Measurements from ENCODE around the gene URB1. TPM values are rescaled to one million over a fixed set of nuclear protein-coding genes. Genes with fewer than 3 reads are reported as not detected.
A peak's percentile ranks its signal among the peaks of the same experiment; 100 is the strongest.

Gene URB1
- total RNA-seq, 2 experiments from 2014 or later = 15.8 to 16.5 TPM

DNA sequence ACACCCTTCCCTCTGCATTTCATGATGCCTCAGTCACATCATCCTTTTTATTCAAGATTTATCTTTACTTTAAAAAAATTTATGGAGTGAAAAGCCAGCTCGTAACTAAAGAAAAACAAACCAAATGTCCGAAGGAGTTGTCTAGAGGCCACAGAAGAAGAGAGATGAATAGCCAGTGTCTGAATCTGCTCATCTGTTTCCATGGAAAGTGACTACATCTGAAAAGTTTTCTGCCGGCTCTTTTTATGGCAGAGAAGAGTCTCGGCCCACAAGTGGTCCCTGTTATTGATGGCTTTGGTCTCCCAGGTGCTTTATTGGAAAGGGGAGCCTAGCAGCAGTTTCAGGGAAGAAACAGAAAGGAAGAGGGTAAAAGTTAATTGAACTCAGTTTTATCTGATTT is 25.3 kb upstream of the URB1 start:
- H3K27ac Mint-ChIP-seq = no peak overlapping the region

DNA sequence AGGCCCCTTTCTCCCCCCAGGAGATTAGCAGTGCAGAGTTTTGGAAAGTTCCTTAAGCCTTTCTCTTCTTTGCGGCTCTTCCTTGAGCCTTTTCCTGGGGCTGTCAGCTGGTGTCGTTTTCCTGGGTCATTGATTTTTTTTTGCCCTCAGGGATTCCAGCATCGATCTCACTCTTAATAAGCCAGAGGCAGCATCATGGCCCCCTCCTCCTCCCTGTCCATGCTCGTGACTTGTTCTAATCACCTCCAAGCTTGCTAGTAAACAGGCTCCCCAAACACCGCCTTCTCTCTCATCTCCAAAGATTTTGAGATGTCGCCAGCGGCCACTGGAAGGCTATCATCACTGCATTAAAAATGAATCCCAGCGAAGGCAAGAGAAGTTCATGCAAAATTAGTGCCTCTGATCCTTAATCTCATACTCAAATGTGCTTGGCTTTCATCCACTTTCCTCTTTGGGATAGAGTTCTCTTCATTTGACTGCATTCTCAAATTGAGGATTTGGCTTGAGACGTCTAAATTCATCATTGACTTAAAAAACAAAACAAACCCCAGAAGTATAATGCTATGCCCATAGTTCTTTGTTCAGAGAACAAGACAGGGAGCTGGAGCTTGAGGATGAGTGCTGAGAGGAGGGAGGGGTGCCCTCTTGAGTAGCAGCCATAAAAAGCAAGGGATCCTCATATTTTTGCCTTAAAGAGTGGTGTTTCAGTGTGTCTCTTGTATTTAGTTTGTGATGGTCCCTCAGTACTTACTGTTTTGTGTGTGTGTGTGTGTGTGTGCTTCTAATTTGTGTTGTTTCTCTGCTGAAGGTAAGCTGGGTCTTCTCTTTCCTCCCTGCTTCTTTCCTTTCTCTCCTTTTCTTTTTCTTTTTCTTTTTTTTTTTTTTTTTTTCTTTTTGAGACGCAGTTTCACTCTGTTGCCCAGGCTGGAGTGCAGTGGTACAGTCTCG is 22.9 kb upstream of the URB1 start:
- POLR2A ChIA-PET = no interaction called here
- H3K4me3 Mint-ChIP-seq = no peak overlapping the region

More for the DNA sequence above, 25.3 kb upstream of the URB1 start:
- peaks cover 2% of the 10 kb centered on the region for H3K9me3 Mint-ChIP-seq
- POLR2A ChIA-PET = no interaction called here
- peaks cover 2% of the 10 kb centered on the region for H3K36me3 Mint-ChIP-seq
- peaks cover 11% of the 10 kb centered on the region for H3K4me1 Mint-ChIP-seq
- no peak for DNase-seq
- no peaks in the 10 kb centered on the region for H3K27me3 Mint-ChIP-seq
- ATAC-seq (ENCODE audit: low read depth) = no peak
- H3K4me3 Mint-ChIP-seq = no peak overlapping the region

DNA sequence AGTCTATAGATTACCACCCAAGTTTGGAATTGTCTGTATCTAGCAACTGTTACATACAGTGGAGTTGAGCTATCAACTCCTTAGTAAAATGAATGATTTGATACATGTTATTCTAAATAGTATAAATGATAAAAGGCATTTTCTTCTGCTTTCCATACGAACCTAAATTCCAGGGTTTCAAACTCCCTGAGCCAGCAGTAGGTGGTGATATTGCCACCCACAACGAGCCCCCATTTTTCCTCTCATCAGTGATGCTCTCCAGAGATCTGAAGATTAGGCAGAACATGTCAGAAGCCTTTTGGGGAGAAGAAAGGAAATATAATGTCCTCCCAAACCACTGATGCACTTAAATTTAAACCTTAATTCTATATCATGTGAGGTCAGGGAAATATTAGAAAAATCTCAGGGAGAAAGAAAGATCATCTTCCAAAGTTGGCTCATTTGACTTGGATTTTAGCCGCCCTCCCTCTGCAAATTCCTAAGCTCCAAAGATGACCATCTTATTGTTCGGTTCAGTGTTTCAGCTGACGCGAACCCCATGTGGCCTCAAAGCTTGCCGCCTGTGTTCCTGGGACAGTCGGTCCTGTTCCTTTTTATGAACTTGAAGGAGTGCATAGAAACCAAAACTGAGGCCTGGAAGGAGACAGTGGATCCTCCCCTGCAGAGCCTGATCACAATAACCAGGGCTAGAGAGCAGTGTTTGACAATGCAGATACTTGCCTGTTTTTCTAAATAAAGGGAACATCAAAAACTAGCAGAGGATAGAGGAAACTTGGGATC is 22.0 kb upstream of the URB1 start:
- Mint-ChIP-seq H3K4me1 (peaks cover 21% of the 10 kb centered on the region), H3K27me3 (no peaks in the 10 kb centered on the region), H3K9me3 (no peaks in the 10 kb centered on the region), H3K36me3 (no peaks in the 10 kb centered on the region), H3K4me3 (no peak overlapping the region), H3K27ac (peak overlapping the region; percentile 34)
- ATAC-seq (ENCODE audit: low read depth) (no peak), DNase-seq (no peak)
- POLR2A ChIA-PET = no interaction called here

More for the DNA sequence above, 22.9 kb upstream of the URB1 start:
- no peaks in the 10 kb centered on the region for H3K36me3 Mint-ChIP-seq
- DNase-seq (no peak), ATAC-seq (ENCODE audit: low read depth) (no peak)
- no peaks in the 10 kb centered on the region for H3K27me3 Mint-ChIP-seq
- H3K9me3 Mint-ChIP-seq = no peaks in the 10 kb centered on the region
- peaks cover 21% of the 10 kb centered on the region for H3K4me1 Mint-ChIP-seq
- H3K27ac Mint-ChIP-seq = no peak overlapping the region

DNA sequence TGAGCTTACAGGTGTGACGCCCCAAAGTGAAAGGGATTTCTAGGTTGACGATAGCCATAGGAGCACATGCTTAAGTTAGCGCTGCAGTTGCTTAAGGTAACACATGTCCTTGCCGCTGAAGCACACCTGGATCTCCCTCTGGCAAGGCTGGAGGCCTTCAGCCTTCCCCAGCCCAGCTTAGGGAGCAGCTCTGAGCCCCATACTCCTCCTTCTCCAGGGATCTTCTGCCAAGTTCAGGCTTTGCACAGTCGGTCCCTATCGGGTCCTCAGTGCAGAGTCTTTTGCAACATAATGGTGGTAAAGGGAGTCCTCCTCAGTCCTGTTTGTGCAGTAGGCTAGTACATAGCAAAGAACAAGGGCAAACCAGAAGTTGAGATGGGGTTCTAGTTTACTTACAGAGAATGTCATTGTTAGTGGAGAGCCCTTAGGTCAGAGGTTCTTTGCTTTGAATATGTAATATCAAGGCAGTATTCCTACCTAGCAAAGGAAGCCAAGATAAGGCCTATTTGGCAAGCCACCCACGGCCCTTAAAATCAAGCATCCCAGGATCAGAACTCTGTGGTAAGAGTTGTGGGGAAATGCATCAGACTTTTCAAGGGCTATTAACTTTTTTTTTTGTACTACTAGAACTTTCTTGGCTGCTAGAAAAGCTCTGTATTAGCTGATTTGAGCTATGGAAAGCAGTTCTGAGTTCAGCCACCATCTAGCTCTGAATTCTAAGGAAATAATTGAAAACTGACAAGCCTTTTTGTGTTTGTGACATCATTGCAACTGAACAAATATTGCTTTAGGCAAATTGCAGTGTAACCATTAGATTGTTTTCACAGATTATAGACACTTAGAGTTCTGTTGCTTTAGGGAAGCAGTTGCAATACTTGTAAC is 21.1 kb upstream of the URB1 start:
- H3K36me3 Mint-ChIP-seq = no peaks in the 10 kb centered on the region
- no peak for DNase-seq
- H3K4me1 Mint-ChIP-seq = peaks cover 21% of the 10 kb centered on the region
- no peaks in the 10 kb centered on the region for H3K9me3 Mint-ChIP-seq
- no peak for ATAC-seq (ENCODE audit: low read depth)
- no peak overlapping the region for H3K27ac Mint-ChIP-seq
- POLR2A ChIA-PET = no interaction called here
- peak overlapping the region; percentile 38 for H3K4me3 Mint-ChIP-seq
- H3K27me3 Mint-ChIP-seq = no peaks in the 10 kb centered on the region

DNA sequence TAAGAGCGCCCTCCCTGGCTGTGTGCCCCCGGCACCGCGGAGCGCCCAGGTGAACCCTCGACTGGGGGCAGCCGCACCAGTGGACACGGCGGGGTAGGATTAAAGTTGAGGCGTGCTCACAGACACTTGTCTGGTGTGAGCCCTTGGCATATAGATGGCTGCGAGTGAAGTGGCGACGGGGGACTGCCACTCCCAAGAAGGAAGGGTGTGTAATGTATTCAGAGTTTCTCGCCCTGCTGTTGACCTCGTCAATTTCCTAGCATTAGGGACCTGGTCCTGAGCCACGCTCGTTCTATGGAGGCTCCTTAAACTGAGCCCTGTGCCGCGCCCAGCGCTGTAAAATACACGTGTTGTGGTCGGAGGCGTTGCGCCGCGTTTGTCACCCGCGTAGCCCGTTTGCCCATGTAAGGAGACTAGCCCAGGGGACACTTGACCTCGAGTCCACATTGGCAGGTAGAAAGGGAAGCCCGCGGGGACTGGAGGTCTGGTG is 20.2 kb upstream of the URB1 start:
- Mint-ChIP-seq H3K9me3 (no peaks in the 10 kb centered on the region), H3K4me3 (peak overlapping the region; percentile 86), H3K27ac (peak overlapping the region; percentile 77), H3K4me1 (peaks cover 26% of the 10 kb centered on the region), H3K27me3 (no peaks in the 10 kb centered on the region), H3K36me3 (no peaks in the 10 kb centered on the region)
- POLR2A ChIA-PET = no interaction called here
- DNase-seq (no peak), ATAC-seq (ENCODE audit: low read depth) (no peak)

DNA sequence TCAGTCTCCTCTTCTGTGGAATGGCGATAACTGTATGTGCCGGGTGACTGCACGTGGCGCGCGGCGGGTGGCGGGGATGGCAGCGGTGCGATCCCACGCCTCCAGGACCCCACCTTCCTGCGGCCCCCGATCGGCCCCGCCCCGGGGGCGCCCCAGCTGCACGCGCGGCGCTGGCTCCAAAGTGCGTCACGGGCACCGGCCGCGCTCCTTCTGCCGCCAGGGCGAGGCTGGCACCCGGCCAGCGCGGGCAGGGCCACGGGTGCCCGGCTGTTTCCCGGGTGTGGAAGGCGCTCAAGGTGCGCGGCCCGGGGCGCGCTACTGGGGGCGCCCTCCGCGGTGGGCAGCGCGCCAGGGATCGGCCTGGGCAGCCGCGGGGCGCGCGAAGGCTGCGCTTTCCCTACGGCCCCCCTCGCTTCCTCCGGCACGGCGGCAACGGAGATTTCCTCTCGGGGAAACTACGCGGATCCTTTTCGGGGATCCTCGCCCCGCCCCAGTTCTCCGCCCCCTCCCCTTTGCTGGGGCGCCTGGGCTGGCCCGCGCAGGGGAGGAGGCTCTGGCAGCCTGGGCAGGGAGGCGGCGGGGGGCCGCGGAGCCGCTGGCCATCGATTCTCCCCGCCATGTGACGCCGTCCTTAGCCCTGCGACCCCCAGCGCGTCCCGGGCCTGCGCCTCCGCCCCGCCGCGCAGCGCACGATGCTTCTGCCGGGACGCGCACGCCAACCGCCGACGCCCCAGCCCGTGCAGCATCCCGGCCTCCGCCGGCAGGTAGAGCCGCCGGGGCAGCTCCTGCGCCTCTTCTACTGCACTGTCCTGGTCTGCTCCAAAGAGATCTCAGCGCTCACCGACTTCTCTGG is 19.6 kb upstream of the URB1 start, which contains the start of gene EVA1C:
Gene EVA1C, plus strand, starts transcription at position 545 of the 853 bp plus-strand sequence. Its CDS starts 148 bp downstream, at position 693.
- POLR2A ChIA-PET = interaction anchor here (0.5 to 1.1 kb wide), 3 partner anchors 18 to 515 kb away, joined by 3 to 7 read pairs (median 4); partner anchors contain the start of gene URB1

DNA sequence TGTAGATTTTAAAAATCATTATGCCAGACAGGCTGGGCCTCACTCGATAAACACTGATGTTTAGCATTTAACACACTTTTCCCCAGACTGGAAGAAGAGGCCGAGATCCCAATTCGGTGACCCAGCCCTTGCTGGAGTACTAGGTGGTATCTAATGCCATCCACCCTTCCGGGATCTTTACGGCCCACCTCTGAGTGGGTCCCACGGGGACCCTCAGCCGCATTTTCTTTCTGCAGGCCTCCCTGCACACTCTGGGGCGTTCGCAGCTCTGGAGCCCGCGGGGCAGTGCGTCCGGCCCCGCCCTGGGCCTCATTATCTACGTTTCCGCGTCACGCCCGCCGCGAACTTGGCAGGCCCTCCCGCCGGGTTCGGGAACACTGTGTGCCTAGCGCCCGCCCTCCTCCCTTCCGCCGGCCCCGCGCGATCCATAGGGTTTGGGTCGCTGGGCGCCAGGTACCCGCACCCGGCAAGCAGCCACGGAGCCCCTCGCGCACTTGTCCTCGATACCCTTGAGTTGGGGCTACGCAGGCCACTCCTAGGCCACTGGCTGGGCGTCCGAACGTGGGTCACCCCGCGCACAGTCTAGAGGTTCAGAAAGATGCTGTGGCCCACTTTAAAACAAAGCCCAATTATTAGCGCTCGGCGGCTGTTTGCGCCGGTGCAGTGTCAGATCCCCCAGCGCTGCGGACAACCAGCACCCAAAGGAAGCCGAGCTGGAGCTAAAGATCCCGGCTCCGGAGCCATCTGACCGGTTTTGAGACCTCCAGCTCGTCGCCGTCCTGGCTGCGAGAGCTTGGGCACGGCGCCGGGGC is 18.7 kb upstream of the URB1 start:
- H3K4me1 Mint-ChIP-seq = peaks cover 30% of the 10 kb centered on the region
- peak; percentile 77 for DNase-seq
- POLR2A ChIA-PET = interaction anchor here (0.5 to 1.1 kb wide), 4 partner anchors 10 to 516 kb away, joined by 3 to 7 read pairs (median 4); partner anchors contain the start of gene URB1
- peak overlapping the region; percentile 92 for H3K4me3 Mint-ChIP-seq
- H3K27ac Mint-ChIP-seq = peak overlapping the region; percentile 90
- no peaks in the 10 kb centered on the region for H3K9me3 Mint-ChIP-seq
- peak; percentile 74 for ATAC-seq (ENCODE audit: low read depth)
- no peaks in the 10 kb centered on the region for H3K36me3 Mint-ChIP-seq
- no peaks in the 10 kb centered on the region for H3K27me3 Mint-ChIP-seq

More for the DNA sequence above, 19.6 kb upstream of the URB1 start, which contains the start of gene EVA1C:
- DNase-seq (peak; percentile 72), ATAC-seq (ENCODE audit: low read depth) (peak; percentile 58)
- Mint-ChIP-seq H3K4me1 (peaks cover 30% of the 10 kb centered on the region), H3K27ac (peak within 1 kb of the TSS; percentile 90), H3K27me3 (no peaks in the 10 kb centered on the region), H3K9me3 (no peaks in the 10 kb centered on the region), H3K36me3 (no peaks in the 10 kb centered on the region), H3K4me3 (peak within 1 kb of the TSS; percentile 92)

DNA sequence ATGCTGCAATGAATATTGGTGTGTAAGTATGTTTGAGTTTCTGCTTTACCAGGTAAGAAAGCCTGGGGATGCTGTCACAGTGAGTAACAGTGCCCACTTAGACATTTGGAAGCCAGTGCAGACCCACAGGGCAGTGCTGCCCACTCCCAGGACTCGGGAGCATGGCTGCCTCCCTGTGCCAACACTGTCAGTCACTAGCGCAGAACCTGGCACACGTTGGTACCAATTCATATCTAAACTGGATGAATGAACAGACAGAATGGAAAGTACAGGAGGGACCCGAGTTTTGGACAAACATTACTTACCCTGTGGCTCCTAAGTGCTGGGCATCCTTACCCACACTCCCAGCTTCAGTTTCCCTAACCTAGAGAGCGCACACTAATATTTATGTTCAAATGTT is 18.1 kb upstream of the URB1 start:
- H3K36me3 Mint-ChIP-seq = no peaks in the 10 kb centered on the region
- DNase-seq = no peak
- peaks cover 30% of the 10 kb centered on the region for H3K4me1 Mint-ChIP-seq
- H3K27me3 Mint-ChIP-seq = no peaks in the 10 kb centered on the region
- POLR2A ChIA-PET = interaction anchor here (0.5 to 0.9 kb wide), 2 partner anchors 10 to 126 kb away, joined by 3 to 5 read pairs; no protein-coding TSS in a partner anchor
- H3K9me3 Mint-ChIP-seq = no peaks in the 10 kb centered on the region
- H3K27ac Mint-ChIP-seq = peak overlapping the region; percentile 90
- H3K4me3 Mint-ChIP-seq = peak overlapping the region; percentile 92
- no peak for ATAC-seq (ENCODE audit: low read depth)

DNA sequence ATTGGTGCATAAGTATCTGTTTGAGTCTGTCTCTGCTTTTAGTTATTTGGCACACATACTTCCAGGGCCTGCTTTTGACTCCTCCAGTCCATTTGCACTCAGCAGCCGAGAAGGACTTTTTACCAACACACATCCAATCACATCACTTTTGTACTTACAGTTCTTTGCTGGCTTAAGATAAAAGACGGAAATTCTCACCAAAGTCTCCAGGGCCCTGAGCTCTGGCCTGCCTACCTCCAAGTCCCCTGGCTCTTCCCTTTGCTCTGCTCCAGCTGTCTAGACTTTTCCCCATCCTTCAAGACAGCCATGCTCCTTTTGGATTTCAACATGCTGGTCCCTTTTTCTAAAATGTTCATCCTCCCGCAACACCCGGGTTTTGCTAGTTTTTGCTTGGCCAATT is 17.5 kb upstream of the URB1 start:
- no peak overlapping the region for H3K4me3 Mint-ChIP-seq
- no peak overlapping the region for H3K27ac Mint-ChIP-seq
- POLR2A ChIA-PET = no interaction called here
- peaks cover 30% of the 10 kb centered on the region for H3K4me1 Mint-ChIP-seq
- H3K36me3 Mint-ChIP-seq = no peaks in the 10 kb centered on the region
- H3K27me3 Mint-ChIP-seq = no peaks in the 10 kb centered on the region
- no peak for DNase-seq
- no peaks in the 10 kb centered on the region for H3K9me3 Mint-ChIP-seq
- no peak for ATAC-seq (ENCODE audit: low read depth)

DNA sequence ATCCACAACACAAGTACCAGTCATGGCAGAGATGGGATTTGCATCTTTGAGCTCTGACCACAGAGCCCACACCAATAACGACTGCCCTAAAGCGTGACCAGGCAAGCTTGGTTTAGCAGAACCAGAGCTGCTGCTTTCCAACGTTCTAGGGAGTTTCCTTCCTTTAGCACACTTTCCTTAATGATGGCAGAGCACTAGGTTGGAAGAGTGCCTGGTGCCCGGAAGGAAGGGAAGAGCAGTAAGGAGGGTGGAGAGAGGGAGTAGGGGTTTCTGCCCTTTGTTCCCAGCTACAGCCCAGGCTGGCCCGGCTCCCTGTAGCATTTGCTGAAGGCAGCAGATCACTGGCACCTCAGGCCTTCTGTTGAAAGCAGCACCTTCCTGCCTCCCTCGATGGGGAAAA is 13.6 kb upstream of the URB1 start:
- no peak overlapping the region for H3K4me3 Mint-ChIP-seq
- H3K9me3 Mint-ChIP-seq = no peaks in the 10 kb centered on the region
- POLR2A ChIA-PET = no interaction called here
- peaks cover 17% of the 10 kb centered on the region for H3K4me1 Mint-ChIP-seq
- H3K27ac Mint-ChIP-seq = no peak overlapping the region
- ATAC-seq (ENCODE audit: low read depth) (no peak), DNase-seq (no peak)
- no peaks in the 10 kb centered on the region for H3K36me3 Mint-ChIP-seq
- peaks cover 4% of the 10 kb centered on the region for H3K27me3 Mint-ChIP-seq

DNA sequence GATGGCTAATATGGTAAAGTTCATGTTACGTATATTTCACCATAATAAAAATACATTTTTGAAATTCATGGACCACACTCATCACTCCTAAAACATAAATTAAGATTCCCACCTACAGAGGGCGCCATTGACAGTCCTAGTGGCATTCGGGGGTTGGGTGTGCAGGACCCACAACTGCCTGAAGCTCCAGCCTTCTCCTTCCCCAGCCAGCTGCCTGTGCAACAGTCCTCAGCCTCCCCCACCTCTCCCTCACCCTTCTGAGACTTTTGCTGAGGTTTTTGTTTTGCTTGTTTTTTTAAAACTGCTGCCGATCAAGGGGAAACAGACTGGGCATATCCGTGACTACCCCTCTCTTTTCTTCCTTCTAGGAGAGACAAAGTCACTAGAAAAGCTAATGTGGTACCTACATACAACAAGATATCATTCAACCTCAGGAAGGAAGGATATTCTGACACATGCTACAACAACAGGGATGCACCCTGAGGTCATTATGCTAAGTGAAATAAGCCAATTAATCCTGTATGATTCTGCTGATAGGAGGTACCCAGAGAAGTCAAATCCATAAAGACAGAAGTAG is 10.5 kb upstream of the URB1 start:
- Mint-ChIP-seq H3K36me3 (no peaks in the 10 kb centered on the region), H3K27ac (no peak overlapping the region), H3K9me3 (no peaks in the 10 kb centered on the region), H3K4me1 (peaks cover 9% of the 10 kb centered on the region), H3K27me3 (peaks cover 10% of the 10 kb centered on the region), H3K4me3 (no peak overlapping the region)
- ATAC-seq (ENCODE audit: low read depth) = peak; percentile 71
- DNase-seq = peak; percentile 43
- POLR2A ChIA-PET = interaction anchor here (0.6 to 1.2 kb wide), 4 partner anchors 10 to 710 kb away, joined by 3 to 5 read pairs (median 3); no protein-coding TSS in a partner anchor

Data from activated naive CD8-positive, alpha-beta T cell treated with anti-CD3 and anti-CD28 coated beads, Interleukin-2, amount 10 ng/mL, durations not matched to agents 7 days and 5 days (primary cell).